HG03108 (cell line): ENCODE measurements around the gene GCHFR.

Experiments
- ATAC-seq: cut with Tn5 transposase; IDR thresholded peaks from one replicate; pipeline ENCODE4 v1.9.1; 2021; ENCODE audit warnings: moderate library complexity; ENCODE audit not compliant: unreplicated experiment

Gene GCHFR

GRCh38 chr15:40763801-40764628 lies at the start of gene GCHFR:
Gene GCHFR (plus strand): TSS chr15:40764068. CDS start chr15:40764181, 113 bp downstream.
- peak; percentile 47 for ATAC-seq

DNA sequence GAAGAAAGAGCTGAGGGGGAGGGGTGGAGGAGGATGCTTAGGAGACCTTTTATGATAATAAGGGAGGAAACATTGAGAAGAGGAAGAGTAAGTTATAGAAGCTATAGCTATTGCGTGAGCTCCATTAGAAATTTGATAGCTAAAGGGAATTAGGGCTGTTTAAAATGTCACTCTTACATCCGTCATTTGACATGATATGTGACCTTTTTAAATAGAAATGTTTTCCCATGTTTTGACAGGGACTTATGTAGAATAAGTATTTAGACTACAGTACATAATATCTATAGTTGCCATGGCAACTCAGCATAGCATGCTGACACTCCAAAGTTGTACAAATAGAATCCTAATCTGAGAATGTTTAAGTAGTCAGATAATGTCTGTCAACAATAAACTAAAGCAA lies 49.7 kb upstream of the GCHFR start:
- no peak for ATAC-seq

GRCh38 chr15:40716165-40716564 lies 47.7 kb upstream of the GCHFR start:
- no peak for ATAC-seq

DNA sequence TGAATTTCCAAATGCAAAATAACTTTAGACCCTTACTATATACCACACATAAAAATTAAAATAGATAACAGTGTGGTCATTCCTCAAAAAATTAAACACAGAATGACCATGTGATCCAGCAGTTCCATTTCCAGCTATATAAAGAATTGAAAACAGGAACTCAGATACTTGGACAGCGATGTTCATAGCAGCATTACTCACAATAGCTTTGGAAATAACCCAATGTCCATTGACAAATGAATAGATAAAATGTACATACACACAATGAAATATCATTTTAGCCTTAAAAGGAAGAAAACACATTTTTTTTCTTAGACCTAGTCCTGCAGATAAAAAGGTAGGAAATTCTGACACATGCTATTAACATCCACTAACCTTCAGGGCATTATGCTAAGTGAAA lies 42.2 kb upstream of the GCHFR start:
- ATAC-seq: no peak

DNA sequence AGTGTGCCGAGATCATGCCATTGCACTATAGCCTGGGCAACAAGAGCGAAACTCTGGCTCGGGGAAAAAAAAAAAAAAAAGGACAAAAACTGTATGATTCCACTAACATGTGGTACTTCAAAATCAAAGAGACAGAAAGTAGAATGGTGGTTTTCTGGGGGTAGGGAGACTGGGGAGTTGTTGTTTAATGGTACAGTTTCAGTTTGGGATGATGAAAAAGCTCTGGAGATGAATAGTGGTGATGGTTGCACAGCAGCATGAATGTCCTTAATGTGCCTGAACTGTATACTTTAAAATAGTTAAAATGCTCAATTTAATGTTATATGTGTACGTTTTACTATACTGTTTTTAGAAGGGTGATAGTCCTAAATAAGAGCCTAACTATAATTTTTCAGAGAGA lies 41.5 kb upstream of the GCHFR start:
- no peak for ATAC-seq

GRCh38 chr15:40722934-40723333 lies 40.9 kb upstream of the GCHFR start:
- ATAC-seq: no peak

DNA sequence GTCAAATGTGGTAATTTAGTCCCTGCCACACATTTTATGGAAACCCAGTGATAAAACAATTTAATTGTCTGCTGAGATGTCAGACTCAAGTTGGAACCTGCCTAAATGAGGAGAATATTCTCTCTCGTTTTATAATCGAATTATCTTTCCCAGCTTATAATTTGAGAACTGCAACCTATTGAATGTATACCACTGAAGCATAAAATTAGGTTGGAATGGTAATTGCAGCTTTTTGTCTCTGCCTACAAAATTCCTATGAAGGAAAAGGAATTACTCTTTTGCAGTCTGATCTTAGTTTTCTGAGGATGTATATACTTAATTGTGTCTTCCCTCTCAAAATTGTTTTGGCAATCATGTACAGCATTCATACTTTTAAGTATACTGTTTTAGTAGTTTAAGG lies 39.9 kb upstream of the GCHFR start:
- no peak for ATAC-seq

DNA sequence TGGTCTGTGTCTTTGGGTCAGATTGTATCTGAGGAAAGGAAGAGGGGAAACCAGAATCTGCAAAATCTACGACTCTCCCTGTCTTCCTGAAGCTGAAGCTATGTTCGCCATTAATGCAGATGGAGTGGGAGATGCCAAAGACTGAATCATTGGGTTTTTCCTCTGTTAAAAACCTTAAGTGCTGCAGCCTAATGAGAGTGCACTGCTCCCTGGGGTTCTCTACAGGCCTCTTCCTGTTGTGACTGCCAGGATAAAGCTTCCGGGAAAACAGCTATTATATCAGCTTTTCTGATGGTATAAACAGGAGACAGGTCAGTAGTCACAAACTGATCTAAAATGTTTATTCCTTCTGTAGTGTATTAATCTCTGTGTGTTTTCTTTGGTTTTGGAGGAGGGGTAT lies 32.8 kb upstream of the GCHFR start:
- ATAC-seq: no peak

DNA sequence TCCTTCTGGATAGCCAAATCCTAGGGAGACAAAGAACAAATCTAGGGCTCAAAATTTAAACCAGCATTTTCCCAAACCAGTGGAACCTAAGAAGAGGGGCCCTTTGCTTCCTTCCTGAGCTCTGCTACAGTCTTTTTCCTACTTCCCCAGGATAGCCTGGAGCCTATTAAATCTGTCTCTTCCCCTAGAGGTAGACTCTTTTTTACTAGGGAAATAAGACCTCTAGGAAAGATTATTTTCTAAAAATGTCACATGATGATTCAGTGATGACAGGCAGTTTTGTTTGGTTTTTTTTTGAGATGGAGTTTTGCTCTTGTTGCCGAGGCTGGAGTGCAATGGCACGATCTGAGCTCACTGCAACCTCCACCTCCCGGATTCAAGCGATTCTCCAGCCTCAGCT lies 27.3 kb upstream of the GCHFR start:
- ATAC-seq: no peak

DNA sequence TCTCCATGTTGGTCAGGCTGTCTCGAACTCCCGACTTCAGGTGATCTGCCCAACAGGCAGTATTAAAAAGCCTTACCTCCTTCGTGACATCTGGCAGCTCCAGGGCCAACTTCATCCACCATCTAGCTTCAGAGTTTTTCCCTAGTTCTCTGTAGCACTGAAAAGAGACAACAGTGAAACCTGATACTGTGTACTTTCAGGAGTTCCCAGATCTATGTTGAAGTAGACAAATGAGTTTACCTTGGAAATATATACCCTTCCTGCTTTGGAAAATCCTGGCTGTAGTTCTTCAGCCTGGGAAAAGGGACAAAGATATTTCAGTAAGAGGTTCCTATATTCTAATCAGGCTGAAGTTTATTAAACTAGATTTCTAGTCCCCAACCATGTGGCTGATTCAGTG lies 26.8 kb upstream of the GCHFR start:
- ATAC-seq: no peak

- no peak for ATAC-seq
Measured at GRCh38 chr15:40739047-40739446, 24.8 kb upstream of the GCHFR start.

- ATAC-seq: no peak
Measured at GRCh38 chr15:40739854-40740253, 24.0 kb upstream of the GCHFR start.

DNA sequence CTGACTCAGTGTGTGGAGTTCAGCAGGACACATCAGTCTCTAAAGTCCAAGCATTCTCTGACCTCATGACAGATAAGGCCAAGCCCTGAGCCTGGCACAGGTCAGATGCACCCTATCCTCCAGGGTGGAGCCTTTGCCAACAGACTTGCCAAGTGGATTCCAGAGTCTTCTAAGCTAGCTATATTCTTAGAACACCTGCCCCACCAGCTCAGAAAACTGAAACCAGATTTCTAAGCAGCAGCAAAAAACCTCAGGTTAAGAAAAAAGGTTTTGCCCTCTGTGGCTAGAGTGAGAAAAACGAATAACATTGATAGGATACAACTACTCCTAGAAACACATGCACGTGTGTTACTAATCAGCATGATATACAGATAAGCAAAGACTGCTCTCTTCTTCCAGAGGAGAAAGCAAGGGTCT lies 20.4 kb upstream of the GCHFR start:
- ATAC-seq: no peak

GRCh38 chr15:40743921-40744814 lies 19.7 kb upstream of the GCHFR start:
- no peak for ATAC-seq

GRCh38 chr15:40744815-40745152 lies 19.1 kb upstream of the GCHFR start:
- ATAC-seq: no peak

GRCh38 chr15:40746916-40747418 lies 16.9 kb upstream of the GCHFR start:
- no peak for ATAC-seq

GRCh38 chr15:40747685-40748631 lies 15.9 kb upstream of the GCHFR start:
- ATAC-seq: no peak

- ATAC-seq: no peak
Measured at GRCh38 chr15:40749151-40749630, 14.7 kb upstream of the GCHFR start.

GRCh38 chr15:40750885-40751284 lies 13.0 kb upstream of the GCHFR start:
- no peak for ATAC-seq

DNA sequence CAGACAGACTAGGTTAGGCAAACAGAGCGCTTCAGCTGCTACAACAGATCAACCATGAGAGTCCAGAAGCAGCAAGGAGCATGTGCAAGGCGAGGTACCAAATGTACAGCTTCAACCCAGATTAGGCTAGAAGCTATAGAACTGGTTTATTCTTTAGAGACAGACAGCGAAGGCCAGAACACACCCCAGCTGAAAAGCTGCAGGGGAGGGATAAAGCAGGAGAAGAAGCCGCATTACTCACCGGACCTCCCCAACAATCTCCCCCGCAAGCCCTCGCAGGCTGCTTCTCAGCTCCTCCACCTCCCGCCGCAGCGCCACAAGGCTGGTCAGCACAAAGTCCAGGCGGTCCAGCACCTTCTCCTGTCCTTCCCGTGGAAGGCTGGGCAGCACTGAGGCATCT lies 12.1 kb upstream of the GCHFR start:
- no peak for ATAC-seq

DNA sequence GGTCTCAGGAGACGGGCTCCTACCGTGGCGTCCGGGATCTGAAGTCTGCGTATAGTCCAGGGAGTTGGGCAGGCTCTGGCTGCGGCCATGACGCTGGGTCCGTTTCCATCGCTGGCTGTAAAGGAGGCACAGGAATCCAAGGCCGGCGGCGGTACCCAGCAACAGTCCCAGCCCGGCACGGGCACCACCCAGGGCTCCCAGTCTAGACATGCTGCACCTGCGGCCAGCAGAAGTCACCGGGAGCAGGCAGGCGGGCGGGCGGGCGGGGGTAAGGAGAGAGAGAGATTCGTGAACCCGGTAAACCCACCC lies 9.3 kb upstream of the GCHFR start:
- ATAC-seq: no peak
